Brain microvascular endothelial cell (primary cell): Measurements from ENCODE around the gene CTTN.

Source experiments
- DNase-seq: peaks from one replicate; pipeline ENCODE4 v3.0.0-alpha.2; 2020
- H3K27ac ChIP-seq: fragments of 250-450 bp; sonication (Bioruptor Pico); 2 replicates; pipeline ENCODE4 v1.5.1; 2020; ENCODE audit warnings: mild to moderate bottlenecking, moderate library complexity
- H3K27me3 ChIP-seq: fragments of 250-450 bp; sonication (Bioruptor Pico); replicated peaks from 2 replicates; pipeline ENCODE4 v1.5.1; 2020; ENCODE audit warnings: mild to moderate bottlenecking
- H3K36me3 ChIP-seq: fragments of 250-450 bp; sonication (Bioruptor Pico); replicated peaks from 2 replicates; pipeline ENCODE4 v1.5.1; 2020; ENCODE audit warnings: mild to moderate bottlenecking
- H3K4me3 ChIP-seq: 2 replicates; pipeline ENCODE4 v1.5.1; 2011; ENCODE audit warnings: low read depth, mild to moderate bottlenecking, control low read depth, low read length, moderate library complexity
- CTCF ChIP-seq: IDR thresholded peaks from 2 replicates; pipeline ENCODE4 v1.5.1; 2011; ENCODE audit warnings: low read depth, mild to moderate bottlenecking, moderate library complexity, low read length, control low read depth, inconsistent platforms; ENCODE audit errors: missing control alignments
- in situ Hi-C: cut with HindIII; loops from 2 replicates; pipeline ENCODE4 v1.10.0; 2017; ENCODE audit warnings: low sequenced_read_pairs, low pct_ligation_motif_present

Gene CTTN

DNA sequence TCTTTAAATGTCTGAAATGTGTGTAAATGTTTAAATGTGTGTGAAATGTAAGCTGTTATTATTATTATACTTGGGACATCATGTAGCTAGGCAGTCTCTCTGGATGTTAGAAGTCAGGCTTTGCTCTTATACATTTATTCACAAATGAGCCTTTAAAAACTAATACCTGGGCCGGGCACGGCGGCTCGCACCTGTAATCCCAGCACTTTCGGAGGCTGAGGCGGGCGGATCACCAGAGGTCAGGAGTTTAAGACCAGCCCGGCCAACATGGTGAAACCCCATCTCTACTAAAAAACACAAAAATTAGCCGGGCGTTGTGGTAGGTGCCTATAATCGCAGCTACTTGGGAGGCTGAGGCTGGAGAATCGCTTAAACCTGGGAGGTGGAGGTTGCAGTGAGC, 21.7 kb upstream of the CTTN start:
- H3K27ac ChIP-seq, result no peak overlapping the region
- H3K4me3 ChIP-seq, result no peak overlapping the region
- H3K36me3 ChIP-seq, result peaks cover 42% of the 10 kb centered on the region
- no peak for DNase-seq
- no peak for TF ChIP-seq CTCF
- no peaks in the 10 kb centered on the region for H3K27me3 ChIP-seq
- in situ Hi-C loops, result no loop called here

DNA sequence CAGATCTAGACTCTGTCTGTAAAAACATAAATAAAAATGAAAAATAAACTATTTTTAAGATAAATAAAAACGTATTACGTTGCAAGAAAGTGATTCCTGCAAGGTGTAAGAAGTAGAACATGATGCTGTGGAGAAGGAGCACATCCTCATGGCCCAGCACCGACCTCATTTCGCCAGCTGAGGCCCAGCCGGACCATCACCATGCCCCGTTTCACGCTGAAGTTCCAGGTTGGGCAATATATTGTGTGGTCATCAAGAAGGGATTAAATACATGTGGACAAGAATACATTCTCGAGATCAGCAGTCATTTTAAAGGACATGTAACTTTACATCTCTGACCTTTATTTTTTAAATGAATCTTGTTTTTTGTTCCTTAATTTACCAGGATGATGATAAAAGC, 20.7 kb upstream of the CTTN start:
- TF ChIP-seq CTCF, result no peak
- Histone ChIP-seq H3K36me3 (peaks cover 37% of the 10 kb centered on the region), H3K27me3 (no peaks in the 10 kb centered on the region), H3K27ac (no peak overlapping the region), H3K4me3 (no peak overlapping the region)
- DNase-seq, result no peak
- in situ Hi-C loops, result no loop called here

DNA sequence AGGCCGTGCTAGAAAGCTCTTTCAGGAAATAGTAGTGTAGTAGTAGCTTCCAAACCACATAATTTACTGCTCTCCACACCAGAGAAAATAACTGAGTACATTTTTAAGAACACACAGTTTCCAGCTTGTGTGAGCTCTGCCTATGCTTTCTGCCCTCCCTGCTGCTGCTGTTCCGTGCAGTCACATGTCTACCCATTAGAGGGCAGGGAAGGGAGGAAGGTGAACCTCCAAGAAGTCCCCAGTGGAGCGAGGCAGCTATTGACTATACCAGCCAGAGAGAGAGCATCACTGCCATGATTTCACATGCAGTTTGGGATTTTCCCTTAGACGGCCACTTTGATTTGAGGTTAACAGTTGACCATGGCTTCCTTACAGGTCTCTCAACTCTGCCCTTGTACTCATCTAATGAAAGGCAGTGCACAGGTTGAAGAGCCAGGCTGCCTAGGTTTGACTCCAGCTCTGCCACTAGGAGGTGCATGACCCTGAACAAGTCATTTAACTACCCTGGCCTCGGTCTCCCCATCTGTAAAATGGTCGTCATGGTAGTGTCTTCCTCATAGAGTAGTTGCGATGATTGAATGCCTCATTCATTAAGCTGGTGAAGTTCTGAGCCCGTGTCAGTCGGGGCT, 19.7 kb upstream of the CTTN start:
- Histone ChIP-seq H3K27me3 (no peaks in the 10 kb centered on the region), H3K36me3 (peaks cover 34% of the 10 kb centered on the region), H3K27ac (no peak overlapping the region), H3K4me3 (no peak overlapping the region)
- peak; percentile 24 for TF ChIP-seq CTCF
- in situ Hi-C loops, result no loop called here
- DNase-seq, result no peak

DNA sequence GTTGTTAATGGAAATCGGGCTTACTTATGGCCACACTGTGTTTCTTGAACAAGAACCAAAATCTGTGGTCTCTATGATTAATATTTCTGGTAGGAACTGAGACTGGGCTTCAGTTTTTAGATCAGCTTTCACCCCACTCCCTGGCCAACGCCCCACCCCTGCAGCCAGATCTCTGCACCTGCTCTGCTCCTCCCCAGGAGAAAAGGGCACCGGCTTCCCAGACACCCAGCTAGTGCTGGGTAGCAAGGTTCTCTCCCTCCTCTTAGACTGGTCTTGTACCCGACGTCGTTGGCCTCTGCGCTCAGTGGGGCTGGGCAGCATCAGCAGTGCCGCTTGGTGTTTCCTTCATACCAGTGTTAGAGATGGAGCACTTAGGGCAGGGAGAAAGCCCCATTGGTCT, 17.0 kb upstream of the CTTN start:
- H3K36me3 ChIP-seq, result peaks cover 45% of the 10 kb centered on the region
- no peak overlapping the region for H3K4me3 ChIP-seq
- H3K27me3 ChIP-seq, result no peaks in the 10 kb centered on the region
- in situ Hi-C loops, result no loop called here
- TF ChIP-seq CTCF, result no peak
- H3K27ac ChIP-seq, result no peak overlapping the region
- no peak for DNase-seq

DNA sequence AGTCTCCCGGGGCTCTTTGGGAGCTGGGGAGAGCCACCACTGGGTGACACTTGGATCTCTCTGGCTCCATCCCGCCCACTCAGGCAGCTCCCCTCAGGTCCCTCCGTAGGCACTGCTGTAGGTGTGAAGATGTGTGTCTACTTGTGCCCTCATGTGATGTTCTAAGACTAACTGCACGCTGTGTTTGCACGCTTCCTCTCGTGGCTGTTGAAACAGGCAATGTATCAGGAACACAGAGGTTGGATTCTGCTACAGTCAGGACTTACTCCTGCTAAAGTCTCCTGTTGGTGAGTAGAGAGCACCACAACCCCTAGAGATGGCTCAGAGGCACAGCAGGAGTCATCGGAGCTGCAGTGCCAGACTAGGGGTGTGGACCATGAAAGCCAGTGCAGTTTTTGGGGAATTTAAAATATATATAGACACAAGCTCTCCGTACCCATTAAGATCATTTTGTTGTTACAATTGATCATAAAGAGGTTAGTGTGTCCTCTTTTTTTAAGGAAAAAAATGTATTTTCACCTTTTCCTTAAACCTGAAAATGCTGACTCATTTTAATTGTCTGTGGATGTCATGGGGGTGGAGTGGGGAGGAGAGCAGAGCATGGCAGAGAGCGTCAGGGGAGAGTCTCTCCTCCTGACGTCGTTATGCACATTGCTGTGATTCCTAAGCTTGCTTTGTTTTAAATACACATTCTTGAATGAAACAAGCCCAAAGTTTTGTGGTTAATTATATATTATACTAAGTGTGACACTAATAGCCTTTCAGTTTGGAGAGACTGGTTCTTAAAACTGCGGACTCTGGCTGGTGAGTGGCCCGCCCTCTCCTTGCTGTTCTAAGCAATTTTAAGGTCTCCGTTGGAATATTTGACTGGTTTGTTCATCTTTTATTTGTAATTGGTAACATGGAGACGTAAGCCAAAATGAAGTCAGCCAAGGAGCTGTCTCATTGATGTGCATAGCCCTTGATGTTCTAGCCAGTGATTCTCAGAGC, 16.2 kb upstream of the CTTN start:
- Histone ChIP-seq H3K4me3 (no peak overlapping the region), H3K36me3 (peaks cover 40% of the 10 kb centered on the region), H3K27ac (peak overlapping the region; percentile 64), H3K27me3 (no peaks in the 10 kb centered on the region)
- peak; percentile 15 for TF ChIP-seq CTCF
- in situ Hi-C loops, result no loop called here
- peak; percentile 25 for DNase-seq
